HG03139 (cell line): Measurements from ENCODE around the gene SLC12A7.

Experiments
- ATAC-seq: cut with Tn5 transposase; IDR thresholded peaks from one replicate; pipeline ENCODE4 v1.9.1; 2021; ENCODE audit not compliant: unreplicated experiment

Gene SLC12A7

DNA sequence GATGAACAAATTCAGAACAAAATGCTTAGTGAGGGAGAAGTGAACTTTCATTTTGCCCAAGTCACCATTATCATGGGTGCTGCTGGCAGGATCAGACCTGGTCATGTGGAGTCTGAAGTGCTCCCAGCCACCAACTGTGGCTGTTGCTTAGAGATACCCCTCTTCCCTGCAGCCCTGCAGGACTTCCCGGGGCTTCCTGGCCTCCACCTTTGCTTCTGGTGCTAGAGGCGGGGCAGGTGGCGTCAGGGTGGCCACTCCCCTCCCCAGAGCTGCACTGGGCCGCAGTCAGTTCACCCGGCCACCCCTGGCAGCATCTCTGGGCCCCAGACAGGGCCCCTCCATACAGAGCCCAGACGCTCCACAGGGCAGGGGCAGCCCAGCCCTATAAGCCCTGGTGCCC is 30.0 kb upstream of the SLC12A7 start:
- ATAC-seq, result no peak

DNA sequence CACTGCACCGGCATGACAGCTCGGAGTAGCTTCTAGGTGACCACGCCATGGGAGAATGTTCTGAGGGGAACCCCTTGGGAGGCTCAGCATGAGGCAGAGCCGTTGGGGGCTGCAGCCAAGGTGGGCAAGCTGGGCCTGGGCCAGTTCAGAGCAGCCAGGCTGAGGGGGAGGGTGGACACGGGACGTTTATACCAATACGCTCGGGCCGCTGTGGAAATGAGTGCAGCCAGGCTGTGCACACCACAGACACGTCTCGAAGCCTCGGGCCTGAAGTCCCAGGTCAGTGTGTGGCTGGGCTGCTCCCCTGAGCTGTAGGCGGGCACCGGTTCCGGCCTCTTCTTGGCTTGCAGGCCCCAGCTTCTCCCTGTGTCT is 28.9 kb upstream of the SLC12A7 start:
- ATAC-seq, result no peak

DNA sequence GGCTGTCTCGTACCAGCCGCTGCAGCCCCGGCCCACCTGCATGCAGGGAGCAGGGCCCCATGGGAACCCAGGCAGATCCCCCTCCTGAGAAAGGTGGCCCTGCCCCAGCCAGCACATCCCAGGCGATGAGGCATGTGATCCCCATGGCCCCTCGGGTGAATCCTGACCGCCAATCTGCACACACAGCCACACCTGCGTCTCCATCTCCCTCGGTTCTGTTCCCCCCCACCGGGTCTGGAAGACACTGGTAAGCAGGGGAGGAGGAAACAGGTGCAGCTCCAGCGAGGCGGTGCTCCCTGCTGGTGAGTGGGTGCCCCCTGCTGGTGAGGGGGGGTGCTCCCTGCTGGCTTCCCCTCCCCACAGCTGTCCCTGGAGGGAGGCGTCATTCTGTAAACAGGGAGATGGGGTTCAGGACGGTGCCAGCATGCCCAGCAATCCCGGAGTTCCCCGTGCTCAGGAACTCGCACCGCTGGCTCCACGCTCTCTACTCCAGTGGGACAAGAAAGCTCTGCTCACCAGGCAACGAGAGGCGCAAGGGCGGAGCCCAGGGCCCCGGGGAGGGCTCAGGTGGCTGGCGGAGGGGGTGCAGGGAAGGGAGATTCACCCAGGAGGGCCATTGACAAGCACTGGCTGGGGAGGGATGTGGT is 28.4 kb upstream of the SLC12A7 start:
- peak; percentile 61 for ATAC-seq

DNA sequence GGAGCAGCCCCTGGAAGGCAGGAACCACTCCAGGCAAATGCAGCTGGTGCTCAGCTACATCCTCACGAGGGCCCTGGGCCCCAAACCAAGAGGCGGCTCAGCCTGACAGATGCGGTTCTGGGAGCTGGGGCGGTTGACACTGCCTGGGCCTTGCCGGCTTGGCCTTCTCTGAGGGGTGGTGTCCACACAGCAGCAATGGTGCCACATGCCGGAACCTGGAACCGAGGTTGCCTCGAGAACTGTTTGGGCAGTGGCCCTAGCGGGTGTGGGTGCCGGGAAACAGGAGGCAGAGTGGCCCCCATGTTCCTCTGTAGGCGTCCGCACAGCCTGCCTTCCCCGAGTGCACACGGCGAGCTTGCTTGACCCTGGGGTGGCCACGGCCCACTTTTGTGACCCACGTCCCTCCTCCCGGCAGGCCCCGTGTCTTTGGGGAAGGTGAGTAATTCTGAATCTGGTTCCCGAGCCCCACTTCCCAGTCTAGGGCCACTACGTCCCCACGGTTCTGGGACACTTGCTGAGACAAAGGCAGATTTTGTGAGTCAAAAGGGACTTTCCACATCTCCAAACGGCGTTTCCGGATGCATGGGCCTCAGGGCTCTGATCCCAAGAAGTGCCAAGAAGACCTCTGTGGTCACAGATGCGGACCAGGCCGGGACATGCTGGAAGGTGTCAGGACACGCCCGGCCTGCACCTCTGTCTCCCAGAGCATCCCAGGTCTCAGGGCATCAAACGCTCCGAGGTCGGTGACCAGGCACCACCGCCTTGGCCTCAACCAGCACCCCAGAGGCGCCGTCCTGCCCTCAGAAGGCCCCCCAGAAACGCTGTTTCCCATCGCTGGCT is 27.7 kb upstream of the SLC12A7 start:
- ATAC-seq, result no peak

DNA sequence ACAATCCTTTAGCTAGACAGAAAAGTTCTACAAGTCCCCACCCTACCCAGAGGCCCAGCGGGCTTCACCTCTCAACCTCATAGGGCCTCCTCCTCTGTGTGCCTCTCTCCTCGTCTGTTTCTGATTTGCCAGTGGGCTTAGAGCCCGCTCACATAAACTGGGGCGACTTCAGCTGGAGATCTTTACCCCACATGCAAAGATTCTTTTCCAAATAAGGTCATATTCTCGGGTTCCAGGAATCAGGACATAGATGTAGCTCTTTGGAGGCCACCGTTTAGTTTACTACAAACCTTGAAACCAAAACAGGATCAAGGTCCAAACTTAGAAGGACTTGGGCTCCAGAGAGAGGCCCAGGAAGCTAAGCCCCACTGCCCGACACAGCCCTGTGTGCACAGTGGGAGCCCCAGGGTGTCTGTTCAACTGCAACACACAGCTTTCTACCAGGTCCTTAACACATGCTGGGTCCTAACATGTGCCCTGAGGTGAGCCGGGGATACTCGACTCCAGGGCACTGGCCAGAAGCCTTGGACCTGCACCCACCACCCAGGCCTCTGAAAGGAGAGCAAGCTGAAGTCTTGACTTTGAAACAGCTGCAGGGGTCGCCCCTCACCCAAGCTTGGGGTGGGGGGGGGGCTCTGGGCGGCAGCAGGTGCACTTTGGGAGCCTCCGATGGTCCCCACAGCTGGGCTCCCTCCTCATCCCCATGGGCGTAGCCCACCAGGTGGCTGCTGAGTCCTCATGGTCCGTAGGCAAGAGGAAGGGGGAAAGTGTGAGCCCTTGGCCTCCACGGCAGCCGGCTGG is 26.8 kb upstream of the SLC12A7 start:
- ATAC-seq, result no peak

DNA sequence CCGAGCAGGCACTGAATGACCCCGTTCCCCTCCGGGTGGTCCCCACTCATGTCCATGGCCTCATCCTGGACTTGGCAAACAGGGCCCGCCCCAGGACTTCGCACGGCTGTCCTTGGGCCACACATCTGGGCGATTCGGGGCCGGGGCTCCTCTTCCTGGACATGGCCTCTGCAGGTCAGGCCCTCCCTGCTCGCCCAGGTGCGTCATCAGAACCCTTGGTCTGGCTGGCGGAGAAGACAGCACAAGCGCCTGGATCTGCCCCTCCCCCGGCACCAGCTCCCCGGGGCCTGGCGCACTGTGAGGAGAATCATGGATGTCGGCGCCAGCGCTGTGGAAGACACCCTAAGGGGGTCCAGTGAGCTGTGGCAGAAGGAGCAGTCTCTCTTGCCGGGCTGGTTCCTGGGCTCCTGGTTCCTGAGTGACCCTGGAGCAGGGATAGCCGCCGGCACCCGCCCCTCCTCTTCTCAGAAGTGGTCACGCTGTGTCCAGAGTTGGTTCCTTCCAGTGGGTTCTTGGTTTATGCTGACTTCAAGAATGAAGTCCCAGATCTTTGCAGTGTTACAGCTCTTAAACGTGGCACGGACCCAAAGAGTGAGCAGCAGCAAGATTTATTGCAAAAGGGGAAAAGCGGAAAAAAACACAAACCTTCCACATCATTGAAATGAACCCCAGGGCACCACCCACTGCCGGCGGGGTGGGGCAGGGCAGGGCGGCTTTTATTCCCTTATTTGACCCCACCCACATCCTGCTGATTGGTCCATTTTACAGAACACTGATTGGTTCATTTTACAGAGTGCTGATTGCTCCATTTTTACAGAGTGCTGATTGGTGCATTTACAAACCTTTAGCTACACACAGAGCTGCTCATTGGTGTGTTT is 25.9 kb upstream of the SLC12A7 start:
- ATAC-seq, result no peak

DNA sequence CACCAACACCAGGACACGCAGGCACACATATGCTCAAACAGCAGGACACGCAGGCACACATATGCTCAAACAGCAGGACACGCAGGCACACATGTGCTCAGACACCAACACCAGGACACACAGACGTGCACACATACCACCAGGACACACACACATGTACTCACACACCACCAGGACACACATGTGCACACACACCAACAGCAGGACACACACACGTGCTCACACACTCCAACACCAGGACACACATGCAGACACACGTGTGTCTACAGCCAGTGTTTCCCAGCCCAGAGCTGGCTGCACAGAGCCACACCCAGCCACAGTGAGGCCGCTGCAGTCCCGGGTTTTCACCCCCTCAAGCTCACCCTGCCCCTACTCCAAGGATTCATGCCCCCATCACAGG is 25.0 kb upstream of the SLC12A7 start:
- no peak for ATAC-seq

DNA sequence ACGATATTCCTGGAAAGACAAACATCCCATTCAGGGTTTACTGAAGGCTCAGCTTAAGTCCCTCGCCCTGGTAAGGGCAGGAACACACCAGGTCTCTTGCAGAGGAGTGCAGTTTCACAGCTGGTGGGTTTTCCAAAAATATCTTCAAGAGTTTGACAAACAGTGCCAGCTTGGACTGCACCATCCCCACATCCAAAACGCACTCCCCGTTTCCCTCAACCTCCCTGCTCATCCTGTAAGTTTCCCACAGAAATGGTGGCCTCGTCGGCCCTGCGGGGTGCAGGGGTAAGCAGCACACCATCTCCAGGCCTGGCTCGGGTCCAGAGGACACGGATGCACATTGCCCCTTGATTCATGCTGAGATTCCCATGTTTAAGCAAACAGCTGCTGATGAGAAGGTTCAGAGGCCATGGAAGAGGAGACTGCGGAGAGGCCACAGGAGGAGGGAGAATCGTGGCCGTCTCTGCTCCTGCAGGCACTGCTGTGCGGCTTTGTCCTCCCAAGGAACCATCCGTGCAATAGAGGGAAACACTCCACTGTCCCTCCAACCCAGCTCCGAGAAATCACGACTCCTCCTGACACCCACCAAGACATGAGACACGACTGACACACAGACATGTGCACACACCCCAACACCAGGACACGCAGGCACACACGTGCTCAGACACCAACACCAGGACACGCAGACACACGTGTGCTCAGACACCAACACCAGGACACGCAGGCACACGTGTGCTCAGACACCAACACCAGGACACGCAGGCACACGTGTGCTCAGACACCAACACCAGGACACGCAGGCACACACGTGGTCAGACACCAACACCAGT is 24.0 kb upstream of the SLC12A7 start:
- no peak for ATAC-seq

DNA sequence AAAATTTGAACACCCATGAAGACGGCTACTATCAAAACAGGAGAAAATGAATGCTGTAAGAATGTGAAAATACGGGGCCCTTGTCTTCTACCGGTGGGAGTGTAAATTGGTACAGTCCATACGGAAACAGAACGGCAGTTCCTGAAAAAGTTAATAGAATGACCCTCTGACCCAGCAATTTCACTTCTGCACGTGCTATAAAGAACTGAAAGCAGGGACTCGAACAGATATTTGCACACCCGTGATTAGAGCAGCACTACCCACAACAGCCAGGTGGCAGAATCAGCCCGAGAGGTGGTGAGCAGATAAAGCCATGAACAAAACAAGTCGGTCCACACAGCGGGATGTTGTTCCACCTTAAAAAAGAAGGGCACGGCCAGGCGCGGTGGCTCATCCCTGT is 22.6 kb upstream of the SLC12A7 start:
- ATAC-seq, result peak; percentile 54

DNA sequence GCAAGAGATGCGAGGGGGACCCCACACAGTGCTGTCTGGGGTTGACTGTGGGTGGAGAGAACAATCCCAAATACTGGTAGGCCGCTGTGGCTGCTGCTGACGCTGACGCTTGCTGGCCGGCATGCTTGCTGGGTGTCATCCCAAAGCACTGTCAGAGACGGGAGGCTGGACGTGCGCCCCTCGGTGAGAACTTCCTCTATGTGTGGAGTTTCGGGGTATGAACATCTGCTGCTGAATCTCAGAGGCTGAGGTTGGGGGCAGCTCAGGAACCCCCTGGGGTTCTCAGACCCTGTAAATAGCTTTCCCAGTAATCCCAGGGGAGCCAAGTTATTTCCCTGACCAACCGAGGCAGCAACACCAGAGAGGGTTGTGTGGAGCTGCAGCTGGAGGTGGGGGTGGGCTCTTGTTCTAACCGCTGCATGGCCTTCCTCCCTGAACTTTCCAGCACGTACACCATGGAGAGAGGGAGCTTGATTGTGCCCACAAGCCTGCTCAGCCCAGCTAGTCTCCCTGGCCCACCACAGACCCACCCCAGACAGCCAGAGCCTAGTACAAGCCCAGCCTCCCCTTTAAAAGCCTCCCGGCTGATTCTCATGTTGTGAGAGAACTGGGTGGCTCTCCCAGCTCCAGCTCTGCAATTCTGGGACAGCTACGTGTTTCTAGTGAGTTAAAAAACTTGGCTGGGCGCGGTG is 21.8 kb upstream of the SLC12A7 start:
- no peak for ATAC-seq

DNA sequence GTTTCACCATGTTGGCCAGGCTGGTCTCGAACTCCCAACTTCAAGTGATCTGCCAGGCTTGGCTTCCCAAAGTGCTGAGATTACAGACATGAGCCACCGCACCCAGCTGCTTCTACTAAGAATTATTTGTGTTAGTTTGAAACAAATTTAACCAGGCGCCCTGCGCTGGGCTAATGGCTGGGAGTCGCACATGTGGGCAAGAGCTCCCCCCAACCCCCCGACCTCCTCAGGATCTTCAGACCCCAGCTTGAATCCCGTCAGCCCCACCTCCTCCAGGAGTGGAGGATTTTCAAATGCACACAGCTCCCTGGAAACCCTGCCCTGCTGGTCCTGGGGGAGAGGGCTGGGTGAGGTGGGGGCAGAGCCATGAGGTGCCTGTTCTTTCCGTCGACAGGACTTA is 21.2 kb upstream of the SLC12A7 start:
- ATAC-seq, result no peak

DNA sequence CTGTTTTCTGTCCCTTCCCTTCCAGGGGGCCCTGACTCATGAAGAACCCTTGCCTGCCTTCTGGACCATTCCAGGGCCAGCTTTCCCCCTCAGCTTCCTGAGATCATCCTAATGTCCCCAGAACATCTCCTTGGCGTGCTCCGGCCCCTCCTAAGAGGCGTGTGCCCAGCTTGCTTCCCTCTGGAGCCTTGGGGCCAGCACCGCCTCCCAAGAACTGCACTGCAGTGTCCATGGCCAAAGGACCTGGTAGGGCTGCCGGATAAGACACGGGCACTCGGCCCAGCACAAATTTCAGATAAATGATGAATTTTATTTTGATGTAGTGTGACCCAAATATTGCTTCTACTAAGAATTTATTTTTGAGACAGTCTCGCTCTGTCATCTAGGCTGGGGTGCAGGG is 20.7 kb upstream of the SLC12A7 start:
- ATAC-seq, result no peak

DNA sequence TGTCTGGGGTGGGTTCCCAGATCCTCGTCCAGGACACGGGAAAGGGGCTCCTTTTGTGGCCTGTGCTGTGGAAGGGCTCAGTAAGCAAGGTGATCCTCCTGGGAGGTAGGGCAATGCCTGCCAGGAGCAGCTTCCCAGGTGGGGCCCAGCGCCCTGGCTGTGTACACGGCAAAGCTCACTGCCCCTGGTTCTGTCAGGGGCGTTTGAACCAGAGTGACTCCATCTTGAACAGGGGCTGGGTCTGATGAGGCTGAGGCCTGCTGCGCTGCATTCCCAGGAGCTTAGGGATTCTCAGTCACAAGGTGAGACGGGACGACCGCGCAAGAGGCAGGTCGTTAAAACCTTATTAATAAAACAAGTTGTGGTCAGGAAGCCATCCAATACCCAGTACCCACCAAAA is 19.9 kb upstream of the SLC12A7 start:
- no peak for ATAC-seq

DNA sequence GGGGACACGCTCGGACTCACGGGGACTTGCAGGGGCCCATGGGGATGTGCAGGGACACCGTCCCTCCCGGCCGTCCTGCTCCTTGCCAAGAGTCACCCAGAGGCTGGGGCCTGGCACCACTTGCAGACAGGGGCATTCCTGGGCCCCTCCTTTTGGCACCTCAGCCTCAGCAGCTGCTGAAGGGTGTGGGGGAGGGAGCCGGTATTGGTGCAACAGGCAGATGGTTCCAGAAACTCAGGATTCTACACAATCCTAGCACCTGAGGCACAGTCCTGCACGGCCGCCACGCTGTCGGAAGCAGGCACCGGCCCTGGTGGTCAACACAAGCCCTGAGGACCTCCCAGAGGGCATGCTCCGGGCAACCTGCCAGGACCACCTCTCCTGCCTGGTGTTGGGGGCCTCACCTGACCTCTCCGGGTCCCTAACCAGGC is 19.3 kb upstream of the SLC12A7 start:
- ATAC-seq, result no peak

DNA sequence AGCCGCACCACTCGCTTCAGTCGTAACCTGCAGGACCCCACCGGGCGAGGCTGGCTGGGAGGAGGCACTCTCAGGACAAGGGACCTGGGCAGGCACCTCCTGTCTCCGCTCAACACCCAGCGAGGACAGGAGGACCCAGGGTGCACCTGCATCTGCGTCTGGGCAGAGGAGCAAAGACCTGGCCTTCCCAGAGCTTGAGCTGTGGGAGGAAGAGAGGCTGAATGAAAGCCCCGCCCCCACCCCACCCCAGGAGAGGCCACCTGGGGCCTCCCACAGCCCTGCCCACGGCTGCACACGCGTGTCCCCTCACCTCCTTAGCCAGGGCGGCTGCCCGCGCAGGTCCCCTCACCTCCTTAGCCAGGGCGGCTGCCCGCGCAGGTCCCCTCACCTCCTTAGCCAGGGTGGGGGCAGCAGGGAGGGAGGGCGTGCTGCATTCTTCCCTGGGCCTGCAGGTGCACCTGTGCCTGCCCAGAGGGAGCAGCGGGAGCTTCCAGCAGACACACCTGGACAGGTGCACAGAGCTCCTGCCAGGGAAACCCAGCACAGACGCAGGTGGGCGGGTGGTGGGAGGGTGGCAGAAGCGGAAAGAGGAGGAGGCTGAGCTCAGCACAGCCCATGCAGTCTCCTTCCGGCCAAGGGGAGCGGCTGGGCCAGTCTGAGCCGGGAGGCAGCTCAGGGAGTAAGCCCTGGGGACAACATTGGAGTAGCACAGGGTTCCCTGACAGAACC is 18.5 kb upstream of the SLC12A7 start:
- no peak for ATAC-seq

DNA sequence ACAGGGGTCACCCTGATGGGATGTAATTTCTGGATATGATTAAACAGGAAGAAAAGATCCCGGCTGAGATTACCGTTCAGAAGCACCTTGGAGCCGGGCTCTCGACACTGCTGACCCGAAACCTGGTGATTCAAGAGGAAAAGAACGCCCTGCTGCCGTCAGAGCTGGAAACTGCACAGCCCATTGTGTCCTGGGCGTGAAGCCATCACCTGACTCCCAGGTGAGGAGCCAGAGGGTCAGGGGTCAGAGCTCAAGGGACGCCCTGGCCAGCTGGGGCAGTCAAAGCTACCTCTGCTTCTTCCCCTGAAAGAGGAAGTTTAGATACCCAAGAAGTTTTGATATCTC is 17.8 kb upstream of the SLC12A7 start:
- ATAC-seq, result no peak

DNA sequence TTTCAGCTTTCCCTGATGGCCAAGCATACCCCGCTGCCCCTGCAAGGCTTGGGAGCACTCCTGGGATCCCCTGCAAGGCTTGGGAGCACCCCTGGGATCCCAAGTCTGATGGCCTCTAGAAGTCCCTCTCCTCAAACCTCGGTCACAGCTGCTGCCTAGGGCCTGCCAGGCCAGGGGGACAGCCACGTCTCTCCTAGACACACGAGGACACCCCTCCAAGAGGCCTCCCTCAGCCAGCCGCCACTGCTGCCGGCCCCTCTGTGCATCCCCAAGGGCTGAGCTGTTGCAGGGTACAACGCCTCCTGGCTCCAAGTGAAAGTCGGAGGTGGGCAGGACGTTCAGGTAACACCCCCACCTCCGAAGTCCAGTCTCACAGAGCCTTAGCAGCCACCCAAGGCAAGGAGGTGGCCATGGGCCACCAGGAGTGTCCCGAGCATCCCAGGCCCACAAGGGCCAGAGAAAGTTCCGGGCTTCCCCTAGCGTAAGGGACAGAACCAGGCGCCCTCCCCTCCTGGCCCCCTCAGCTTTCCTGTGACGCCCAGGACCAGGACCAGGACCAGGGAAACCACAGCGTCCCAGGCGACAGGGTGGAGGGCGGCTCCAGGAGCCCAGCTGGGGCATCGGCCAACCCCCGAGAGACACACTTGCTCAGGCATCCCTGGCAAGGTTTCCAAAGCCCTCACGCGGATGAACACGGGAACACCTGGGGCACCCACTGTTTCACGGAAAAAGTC is 17.3 kb upstream of the SLC12A7 start:
- no peak for ATAC-seq
